ENCODE data around the gene IFNLR1. TPM values are rescaled to one million over a fixed set of nuclear protein-coding genes. Genes with fewer than 3 reads are reported as not detected.

Gene IFNLR1
- total RNA-seq, 1 experiment from 2014 or later = 9.6 TPM

GRCh38 chr1:24165500-24165899 is 21.6 kb downstream of the IFNLR1 start:
- no peak overlapping the region for H3K4me3 Mint-ChIP-seq

More at GRCh38 chr1:24165500-24165899, 21.6 kb downstream of the IFNLR1 start:
- no CpG with 5 or more reads among the region's 2 CpGs for WGBS (ENCODE audit: extremely low coverage, insufficient read length, low lambda C conversion rate)
- H2BK120ac ChIP-seq (ENCODE audit: low read depth, low read length, poor library complexity, severe bottlenecking) = no peak overlapping the region
- no peak overlapping the region for H2AK5ac ChIP-seq (ENCODE audit: insufficient read length, low read length)
- Mint-ChIP-seq H3K36me3 (ENCODE audit: insufficient read depth in 1 of 3, low read depth in 3 of 3) (peaks cover 8 to 62% (median 34%) of the 10 kb centered on the region in 3 experiments), H3K27ac (no peak overlapping the region), H3K27me3 (ENCODE audit: low read depth) (no peaks in the 10 kb centered on the region), H3K9me3 (no peaks in the 10 kb centered on the region), H3K4me1 (peaks cover 0 to 3% of the 10 kb centered on the region in 2 experiments; a peak in 2 of 4 replicates)
- no peak overlapping the region for H4K91ac ChIP-seq (ENCODE audit: insufficient read length, low read depth, low read length)
- H3K9me3 ChIP-seq (ENCODE audit: control insufficient read depth, low read depth, low read length) = no peaks in the 10 kb centered on the region
- H2BK15ac ChIP-seq (ENCODE audit: low read depth, low read length) = no peak overlapping the region
- H3K23ac ChIP-seq (ENCODE audit: insufficient read length, low read depth, low read length) = no peak overlapping the region
- no peaks in the 10 kb centered on the region for H3K79me2 ChIP-seq (ENCODE audit: insufficient read depth, low read length)
- H3T11ph ChIP-seq (ENCODE audit: low read length) = no peak overlapping the region
- no peaks in the 10 kb centered on the region for H4K20me1 ChIP-seq (ENCODE audit: control insufficient read depth, insufficient read depth, insufficient read length)
- no peak overlapping the region for H4K5ac ChIP-seq (ENCODE audit: insufficient read length, low read depth, low read length)
- no peak overlapping the region for H2BK20ac ChIP-seq (ENCODE audit: low read depth, low read length, poor library complexity, severe bottlenecking)
- no peak overlapping the region for H3K56ac ChIP-seq (ENCODE audit: insufficient read length, low read depth, low read length)
- no peak overlapping the region for H3K18ac ChIP-seq (ENCODE audit: insufficient read length, low read depth, low read length)
- H3K4me1 ChIP-seq (ENCODE audit: insufficient read depth, low read length) = no peaks in the 10 kb centered on the region
- H3K79me1 ChIP-seq (ENCODE audit: insufficient read depth, low read depth, low read length, poor library complexity, severe bottlenecking) = no peaks in the 10 kb centered on the region
- no peak overlapping the region for H3K4ac ChIP-seq (ENCODE audit: low read depth, low read length)
- no peak for DNase-seq
- no peak overlapping the region for H3K27ac ChIP-seq (ENCODE audit: insufficient read length, low read depth, low read length)
- no peaks in the 10 kb centered on the region for H3K23me2 ChIP-seq (ENCODE audit: insufficient read length, low read depth, low read length, poor library complexity, severe bottlenecking)
- H2BK5ac ChIP-seq (ENCODE audit: insufficient read length, low read length) = no peak overlapping the region
- H3K9ac ChIP-seq (ENCODE audit: extremely low read depth, insufficient read length, low read length) = no peak overlapping the region
- H3K27me3 ChIP-seq (ENCODE audit: insufficient read depth, low read length) = no peaks in the 10 kb centered on the region
- no peak overlapping the region for H3K4me2 ChIP-seq (ENCODE audit: insufficient read depth, insufficient read length, low read length)
- no peak overlapping the region for H2BK12ac ChIP-seq (ENCODE audit: insufficient read length, low read depth, low read length)
- no peak overlapping the region for H3K14ac ChIP-seq (ENCODE audit: insufficient read depth, low read length)
- TF ChIP-seq, protein P1, sequence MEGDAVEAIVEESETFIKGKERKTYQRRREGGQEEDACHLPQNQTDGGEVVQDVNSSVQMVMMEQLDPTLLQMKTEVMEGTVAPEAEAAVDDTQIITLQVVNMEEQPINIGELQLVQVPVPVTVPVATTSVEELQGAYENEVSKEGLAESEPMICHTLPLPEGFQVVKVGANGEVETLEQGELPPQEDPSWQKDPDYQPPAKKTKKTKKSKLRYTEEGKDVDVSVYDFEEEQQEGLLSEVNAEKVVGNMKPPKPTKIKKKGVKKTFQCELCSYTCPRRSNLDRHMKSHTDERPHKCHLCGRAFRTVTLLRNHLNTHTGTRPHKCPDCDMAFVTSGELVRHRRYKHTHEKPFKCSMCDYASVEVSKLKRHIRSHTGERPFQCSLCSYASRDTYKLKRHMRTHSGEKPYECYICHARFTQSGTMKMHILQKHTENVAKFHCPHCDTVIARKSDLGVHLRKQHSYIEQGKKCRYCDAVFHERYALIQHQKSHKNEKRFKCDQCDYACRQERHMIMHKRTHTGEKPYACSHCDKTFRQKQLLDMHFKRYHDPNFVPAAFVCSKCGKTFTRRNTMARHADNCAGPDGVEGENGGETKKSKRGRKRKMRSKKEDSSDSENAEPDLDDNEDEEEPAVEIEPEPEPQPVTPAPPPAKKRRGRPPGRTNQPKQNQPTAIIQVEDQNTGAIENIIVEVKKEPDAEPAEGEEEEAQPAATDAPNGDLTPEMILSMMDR (conservative IDR thresholded peaks at IDR 0.05) = no peak
- no peak overlapping the region for H2AFZ ChIP-seq (ENCODE audit: low read length)
- no peak overlapping the region for H4K8ac ChIP-seq (replicated peaks; ENCODE audit: insufficient read length, low read depth, low read length)

All from H9 (cell line).